ENCODE results near the gene ARHGEF3. TPM values are rescaled to one million over a fixed set of nuclear protein-coding genes. Genes with fewer than 3 reads are reported as not detected.
A peak's percentile ranks its signal among the peaks of the same experiment; 100 is the strongest.

Gene ARHGEF3
- total and polyA plus RNA-seq, 4 experiments from 2014 or later = 120 to 160 (median 126) TPM

DNA sequence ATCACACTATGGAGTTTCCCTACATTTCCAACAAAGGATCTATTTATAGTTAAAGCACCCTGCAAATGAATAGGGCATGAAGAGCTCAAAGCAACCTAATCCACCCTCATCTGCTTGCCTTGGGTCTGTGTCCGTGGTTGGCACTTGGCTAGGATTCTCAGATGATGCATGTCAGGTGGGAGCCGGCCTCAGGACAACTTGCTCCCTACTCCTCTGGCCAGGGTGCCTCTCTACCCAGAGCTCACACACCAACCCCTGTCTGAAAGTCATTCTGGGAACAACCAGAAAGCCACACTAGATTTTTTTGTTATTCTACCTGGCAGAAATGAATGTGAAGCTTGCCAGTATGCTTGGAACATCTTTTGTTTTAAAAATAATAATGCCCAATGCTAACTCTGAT is 13.2 kb downstream of the ARHGEF3 start:
- intact Hi-C loops (cut with micrococcal nuclease) = no loop called here
- Mint-ChIP-seq H3K4me3 (peak overlapping the region; percentile 61 to 80 (median 72)), H3K27me3 (no peaks in the 10 kb centered on the region), H3K4me1 (peaks cover 81 to 96% (median 86%) of the 10 kb centered on the region in 4 donors), H3K27ac (peak overlapping the region; percentile 82 to 97 (median 93)), H3K36me3 (peaks cover 10 to 24% of the 10 kb centered on the region in 2 donors), H3K9me3 (no peaks in the 10 kb centered on the region)
- Histone ChIP-seq H3K36me3 (ENCODE audit: insufficient read depth, low read length) (no peaks in the 10 kb centered on the region), H3K27ac (ENCODE audit: low read depth, low read length) (peak overlapping the region; percentile 69), H3K27me3 (ENCODE audit: insufficient read depth, low read length) (no peaks in the 10 kb centered on the region), H3K4me3 (ENCODE audit: low read length in 2 of 2) (no peak overlapping the region), H3K4me1 (ENCODE audit: insufficient read depth, low read length) (peaks cover 94% of the 10 kb centered on the region), H3K9me3 (ENCODE audit: control insufficient read depth in 1 of 2, low read length in 2 of 2) (no peaks in the 10 kb centered on the region)
- no peak for DNase-seq
- ChIA-PET CTCF (ENCODE audit: partially characterized antibody) (interaction anchor here (1.0 to 5.6 kb wide), 8 partner anchors 11 to 199 kb away, joined by 3 to 120 read pairs (median 6); partner anchors contain the start of gene ARHGEF3), POLR2A (ENCODE audit: partially characterized antibody) (interaction anchor here (0.7 to 5.4 kb wide), 16 partner anchors 8 to 231 kb away, joined by 3 to 153 read pairs (median 4); partner anchors contain the start of genes ARHGEF3, CCDC66 and TASOR)

GRCh38 chr3:56787784-56788256 is 13.9 kb downstream of the ARHGEF3 start:
- Mint-ChIP-seq H3K4me1 (peaks cover 88 to 98% (median 92%) of the 10 kb centered on the region in 4 donors), H3K36me3 (peaks cover 12 to 26% of the 10 kb centered on the region in 2 donors), H3K27me3 (no peaks in the 10 kb centered on the region), H3K27ac (peak overlapping the region; percentile 82 to 97 (median 93)), H3K9me3 (no peaks in the 10 kb centered on the region), H3K4me3 (peak overlapping the region; percentile 61 to 80 (median 72))
- peaks cover 100% of the 10 kb centered on the region for H3K4me1 ChIP-seq (ENCODE audit: insufficient read depth, low read length)
- CTCF ChIA-PET (ENCODE audit: partially characterized antibody) = interaction anchor here (1.4 to 5.6 kb wide), 6 partner anchors 12 to 200 kb away, joined by 3 to 120 read pairs (median 12); partner anchors contain the start of gene ARHGEF3
- no peak overlapping the region for H3K4me3 ChIP-seq (ENCODE audit: low read length in 2 of 2)
- H3K9me3 ChIP-seq (ENCODE audit: control insufficient read depth in 1 of 2, low read length in 2 of 2) = no peaks in the 10 kb centered on the region
- intact Hi-C loops (cut with micrococcal nuclease) = no loop called here
- peak; percentile 60 to 78 (median 64) for DNase-seq
- POLR2A ChIA-PET (ENCODE audit: partially characterized antibody) = interaction anchor here (0.8 to 5.4 kb wide), 8 partner anchors 13 to 810 kb away, joined by 3 to 153 read pairs (median 8); partner anchors contain the start of genes ARHGEF3 and TASOR
- H3K27ac ChIP-seq (ENCODE audit: low read depth, low read length) = peak overlapping the region; percentile 69
- H3K27me3 ChIP-seq (ENCODE audit: insufficient read depth, low read length) = no peaks in the 10 kb centered on the region
- H3K36me3 ChIP-seq (ENCODE audit: insufficient read depth, low read length) = no peaks in the 10 kb centered on the region

DNA sequence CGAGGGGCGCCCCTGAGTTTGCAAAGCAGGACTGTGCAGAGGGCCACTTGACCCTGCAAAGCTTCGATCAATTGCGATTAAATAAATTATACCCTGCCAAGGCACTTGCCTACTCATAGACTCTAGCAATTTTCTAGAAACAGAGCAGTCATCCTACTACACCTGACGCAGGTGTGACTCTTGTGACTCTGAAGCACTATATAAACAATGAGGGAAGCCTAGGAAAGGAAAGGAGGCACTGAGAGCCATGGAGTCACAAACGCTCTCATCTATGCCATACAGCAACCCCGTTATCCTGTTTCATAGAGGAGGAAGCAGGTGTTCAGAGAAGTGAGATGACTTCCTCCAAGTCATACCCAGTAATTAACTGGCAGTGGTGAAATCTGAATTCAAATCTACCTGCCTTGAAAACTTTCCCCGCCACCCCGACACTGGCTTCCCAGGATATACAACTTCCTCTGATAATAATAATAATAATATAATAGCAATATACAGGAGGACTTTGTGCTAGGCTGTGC is 14.4 kb downstream of the ARHGEF3 start:
- Mint-ChIP-seq H3K27me3 (no peaks in the 10 kb centered on the region), H3K9me3 (no peaks in the 10 kb centered on the region), H3K36me3 (peaks cover 9 to 23% of the 10 kb centered on the region in 2 donors), H3K4me1 (peaks cover 89 to 99% (median 93%) of the 10 kb centered on the region in 4 donors), H3K4me3 (peak overlapping the region; percentile 22 to 87 (median 64)), H3K27ac (peak overlapping the region; percentile 85 to 97 (median 96))
- H3K27ac ChIP-seq (ENCODE audit: low read depth, low read length) = peak overlapping the region; percentile 69
- H3K4me1 ChIP-seq (ENCODE audit: insufficient read depth, low read length) = peaks cover 100% of the 10 kb centered on the region
- H3K36me3 ChIP-seq (ENCODE audit: insufficient read depth, low read length) = no peaks in the 10 kb centered on the region
- peak in 2 of 5 donors; percentile 16 to 25 for DNase-seq
- H3K27me3 ChIP-seq (ENCODE audit: insufficient read depth, low read length) = no peaks in the 10 kb centered on the region
- H3K9me3 ChIP-seq (ENCODE audit: control insufficient read depth in 1 of 2, low read length in 2 of 2) = no peaks in the 10 kb centered on the region
- ChIA-PET CTCF (ENCODE audit: partially characterized antibody) (interaction anchor here (1.4 to 6.4 kb wide), 4 partner anchors 12 to 83 kb away, joined by 5 to 127 read pairs (median 63); partner anchors contain the start of gene ARHGEF3), POLR2A (ENCODE audit: partially characterized antibody) (interaction anchor here (0.8 to 6.9 kb wide), 10 partner anchors 11 to 811 kb away, joined by 3 to 218 read pairs (median 13); partner anchors contain the start of genes ARHGEF3 and TASOR)
- no peak overlapping the region for H3K4me3 ChIP-seq (ENCODE audit: low read length in 2 of 2)
- intact Hi-C loops (cut with micrococcal nuclease) = no loop called here

DNA sequence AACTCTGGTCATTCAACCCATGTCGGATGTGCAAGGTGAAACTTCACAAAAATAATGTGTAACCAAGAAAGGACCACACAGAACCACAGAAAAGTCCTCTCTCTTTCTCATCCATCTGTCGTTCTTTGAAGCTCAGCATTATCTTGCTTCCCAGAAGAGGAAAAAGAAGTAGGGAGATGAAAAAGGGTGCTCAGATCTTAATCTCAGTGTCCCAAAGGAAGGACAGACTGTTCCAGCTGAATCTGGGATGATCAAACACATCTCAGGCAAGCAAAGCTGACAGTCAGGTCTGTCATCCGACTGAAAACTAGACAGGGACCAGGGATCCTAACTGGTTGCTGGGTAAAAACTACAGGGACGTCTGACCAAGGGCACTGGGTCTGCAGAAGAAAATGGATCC is 16.2 kb downstream of the ARHGEF3 start:
- Mint-ChIP-seq H3K4me1 (peaks cover 87 to 100% (median 94%) of the 10 kb centered on the region in 4 donors), H3K9me3 (no peaks in the 10 kb centered on the region), H3K36me3 (peaks cover 15 to 21% of the 10 kb centered on the region in 2 donors), H3K27ac (peak overlapping the region; percentile 85 to 97 (median 94)), H3K4me3 (peak overlapping the region in 7 of 8 donors; percentile 57 to 87 (median 78)), H3K27me3 (no peaks in the 10 kb centered on the region)
- peak overlapping the region; percentile 69 for H3K27ac ChIP-seq (ENCODE audit: low read depth, low read length)
- H3K9me3 ChIP-seq (ENCODE audit: control insufficient read depth in 1 of 2, low read length in 2 of 2) = no peaks in the 10 kb centered on the region
- POLR2A ChIA-PET (ENCODE audit: partially characterized antibody) = interaction anchor here (1.0 to 6.9 kb wide), 8 partner anchors 13 to 229 kb away, joined by 3 to 218 read pairs (median 6); partner anchors contain the start of genes ARHGEF3 and CCDC66
- peak overlapping the region in 1 of 2 donors; percentile 32 for H3K4me3 ChIP-seq (ENCODE audit: low read length in 2 of 2)
- H3K4me1 ChIP-seq (ENCODE audit: insufficient read depth, low read length) = peaks cover 100% of the 10 kb centered on the region
- DNase-seq = no peak
- CTCF ChIA-PET (ENCODE audit: partially characterized antibody) = interaction anchor here (0.5 to 6.4 kb wide), 6 partner anchors 14 to 210 kb away, joined by 3 to 127 read pairs (median 4); partner anchors contain the start of gene ARHGEF3
- intact Hi-C loops (cut with micrococcal nuclease) = no loop called here
- no peaks in the 10 kb centered on the region for H3K27me3 ChIP-seq (ENCODE audit: insufficient read depth, low read length)
- H3K36me3 ChIP-seq (ENCODE audit: insufficient read depth, low read length) = no peaks in the 10 kb centered on the region

DNA sequence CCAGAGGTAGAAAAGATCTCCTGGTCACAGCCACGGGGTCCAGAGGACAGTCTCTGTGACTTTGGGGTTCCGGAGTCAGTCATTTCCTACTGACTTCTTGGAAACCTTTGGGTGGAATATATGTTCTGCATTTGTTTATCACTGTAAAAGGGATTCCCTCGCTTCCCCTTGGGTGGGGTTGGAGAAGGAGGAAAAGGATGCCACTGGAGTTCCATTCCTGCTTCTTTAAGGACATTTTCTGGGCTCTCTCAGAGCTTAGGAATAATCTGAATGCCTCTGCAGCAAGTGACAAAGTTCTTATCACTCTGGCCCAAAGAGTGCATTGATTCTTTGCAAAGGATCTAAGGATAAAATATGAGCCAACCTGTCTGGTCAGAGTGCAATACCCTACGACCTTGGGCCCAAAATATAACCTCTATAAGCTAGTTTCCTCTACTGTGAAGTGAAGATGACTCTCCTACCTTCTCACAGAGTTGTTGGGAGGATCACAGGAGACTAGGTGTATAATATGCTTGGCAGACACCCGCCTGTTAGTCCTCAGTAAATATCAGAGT is 17.2 kb downstream of the ARHGEF3 start:
- H3K27me3 ChIP-seq (ENCODE audit: insufficient read depth, low read length) = no peaks in the 10 kb centered on the region
- CTCF ChIA-PET (ENCODE audit: partially characterized antibody) = interaction anchor here (0.7 to 6.4 kb wide), 7 partner anchors 15 to 211 kb away, joined by 3 to 127 read pairs (median 4); partner anchors contain the start of gene ARHGEF3
- Mint-ChIP-seq H3K27me3 (no peaks in the 10 kb centered on the region), H3K27ac (peak overlapping the region; percentile 85 to 97 (median 94)), H3K4me1 (peaks cover 87 to 100% (median 94%) of the 10 kb centered on the region in 4 donors), H3K4me3 (peak overlapping the region; percentile 73 to 87 (median 84)), H3K36me3 (peaks cover 16 to 20% of the 10 kb centered on the region in 2 donors), H3K9me3 (no peaks in the 10 kb centered on the region)
- peaks cover 100% of the 10 kb centered on the region for H3K4me1 ChIP-seq (ENCODE audit: insufficient read depth, low read length)
- H3K4me3 ChIP-seq (ENCODE audit: low read length in 2 of 2) = peak overlapping the region in 1 of 2 donors; percentile 42
- H3K27ac ChIP-seq (ENCODE audit: low read depth, low read length) = peak overlapping the region; percentile 69
- POLR2A ChIA-PET (ENCODE audit: partially characterized antibody) = interaction anchor here (0.6 to 6.9 kb wide), 15 partner anchors 9 to 228 kb away, joined by 3 to 218 read pairs (median 4); partner anchors contain the start of genes ARHGEF3, CCDC66 and TASOR
- no peaks in the 10 kb centered on the region for H3K36me3 ChIP-seq (ENCODE audit: insufficient read depth, low read length)
- no peaks in the 10 kb centered on the region for H3K9me3 ChIP-seq (ENCODE audit: control insufficient read depth in 1 of 2, low read length in 2 of 2)
- DNase-seq = no peak
- intact Hi-C loops (cut with micrococcal nuclease) = no loop called here

DNA sequence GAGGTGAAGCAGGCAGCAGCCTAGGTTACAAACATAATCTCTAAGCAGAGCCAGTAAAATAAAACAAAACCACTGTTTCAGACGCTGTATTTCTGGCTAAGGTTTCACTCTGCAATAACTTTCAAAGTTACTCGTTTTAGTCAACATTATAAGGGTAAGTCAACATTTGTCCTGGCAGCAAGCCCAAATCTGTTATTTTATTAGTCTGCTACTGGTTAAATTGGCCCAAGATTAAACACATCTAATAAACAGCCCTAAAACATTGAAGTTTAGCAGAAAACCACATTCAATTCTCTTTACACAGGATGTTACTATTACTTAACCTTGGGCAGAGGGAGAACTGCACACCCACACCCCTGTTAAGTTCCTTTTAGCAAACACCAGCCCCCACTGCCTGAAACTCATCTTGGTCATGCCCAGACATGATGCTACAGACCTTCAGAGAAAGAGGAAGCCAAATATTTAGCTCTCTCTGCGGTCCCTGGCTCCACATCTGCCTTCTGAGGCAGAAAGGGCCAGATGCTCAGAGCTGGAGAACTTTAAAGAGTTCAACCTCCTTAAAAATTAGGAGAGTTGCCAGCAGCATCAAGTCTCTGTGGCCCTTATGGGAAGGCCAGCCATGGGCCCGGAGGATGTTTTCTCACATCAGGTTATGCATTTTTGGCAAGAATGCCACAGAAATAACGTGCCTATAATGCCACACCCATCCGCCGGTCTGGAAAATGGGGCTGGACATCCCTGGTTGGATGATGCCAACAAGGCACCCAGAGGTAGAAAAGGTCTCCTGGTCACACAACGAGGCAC is 17.9 kb downstream of the ARHGEF3 start:
- H3K9me3 Mint-ChIP-seq = no peaks in the 10 kb centered on the region
- H3K36me3 ChIP-seq (ENCODE audit: insufficient read depth, low read length) = no peaks in the 10 kb centered on the region
- H3K4me1 Mint-ChIP-seq = peaks cover 85 to 100% (median 94%) of the 10 kb centered on the region in 4 donors
- intact Hi-C loops (cut with micrococcal nuclease) = loop anchor here (1.0 to 2.0 kb wide), 5 partner anchors 7 to 25 kb away; no protein-coding TSS in a partner anchor
- ChIA-PET CTCF (ENCODE audit: partially characterized antibody) (interaction anchor here (0.7 to 6.4 kb wide), 9 partner anchors 15 to 104 kb away, joined by 3 to 127 read pairs (median 6); partner anchors contain the start of gene ARHGEF3), POLR2A (ENCODE audit: partially characterized antibody) (interaction anchor here (0.6 to 6.9 kb wide), 16 partner anchors 10 to 140 kb away, joined by 3 to 218 read pairs (median 4); partner anchors contain the start of genes ARHGEF3 and TASOR)
- H3K4me1 ChIP-seq (ENCODE audit: insufficient read depth, low read length) = peaks cover 100% of the 10 kb centered on the region
- no peaks in the 10 kb centered on the region for H3K27me3 ChIP-seq (ENCODE audit: insufficient read depth, low read length)
- peak overlapping the region; percentile 69 for H3K27ac ChIP-seq (ENCODE audit: low read depth, low read length)
- no peaks in the 10 kb centered on the region for H3K27me3 Mint-ChIP-seq
- peak; percentile 80 to 90 (median 84) for DNase-seq
- peak overlapping the region; percentile 26 to 45 for H3K4me3 ChIP-seq (ENCODE audit: low read length in 2 of 2)
- peak overlapping the region; percentile 73 to 87 (median 84) for H3K4me3 Mint-ChIP-seq
- no peaks in the 10 kb centered on the region for H3K9me3 ChIP-seq (ENCODE audit: control insufficient read depth in 1 of 2, low read length in 2 of 2)
- peaks cover 16 to 24% of the 10 kb centered on the region in 2 donors for H3K36me3 Mint-ChIP-seq
- peak overlapping the region; percentile 85 to 97 (median 94) for H3K27ac Mint-ChIP-seq
